ENCODE measurements around the gene MEGF8. TPM values are rescaled to one million over a fixed set of nuclear protein-coding genes. Genes with fewer than 3 reads are reported as not detected.

The MEGF8 gene
- total RNA-seq (10 to 100 TPM in 2 of 6 donors, 1 to 10 TPM in 4; 7.3 to 15.9 (median 9.0) TPM), polyA plus RNA-seq (10 to 100 TPM in 1 of 2 donors, 1 to 10 TPM in 1; 8.8 to 14.4 TPM)

- peak; percentile 94 to 99 (median 98) for DNase-seq
- Histone ChIP-seq H3K27me3 (peaks cover 0 to 2% (median 0%) of the 10 kb centered on the region in 4 donors), H3K9me3 (no peaks in the 10 kb centered on the region), H3K4me1 (peaks cover 0 to 6% (median 3%) of the 10 kb centered on the region in 3 donors), H3K4me3 (peak within 1 kb of the TSS; percentile 84 to 95 (median 92)), H3K27ac (peak within 1 kb of the TSS; percentile 34 to 72 (median 52)), H3K36me3 (no peaks in the 10 kb centered on the region)
- TF ChIP-seq CTCF (IDR thresholded peaks at IDR 0.05), result peak; percentile 65 to 75 (median 72)
- peak; percentile 97 for FAIRE-seq
- 0 to 1% methylated on average over 45 of the region's 45 CpGs for WGBS, 2 donors
- ATAC-seq, result peak; percentile 96 to 98 (median 97)
- intact Hi-C loops (cut with DNase I), result no loop called here
These were observed at the start of gene MEGF8 for GRCh38 chr19:42325308-42325895. Gene MEGF8 (plus strand): TSS chr19:42325635. CDS start chr19:42326244, 609 bp downstream.

GRCh38 chr19:42276284-42276683 is 49.2 kb upstream of the MEGF8 start:
- no peak overlapping the region for H3K4me3 ChIP-seq
- H3K9me3 ChIP-seq, result no peaks in the 10 kb centered on the region
- H3K4me1 ChIP-seq, result peaks cover 18 to 40% (median 20%) of the 10 kb centered on the region in 3 donors
- TF ChIP-seq CTCF (IDR thresholded peaks at IDR 0.05), result no peak
- peak in 1 of 6 donors; percentile 38 for DNase-seq
- WGBS, 2 donors, result 71 to 79% methylated on average over 3 of the region's 3 CpGs
- ATAC-seq, result no peak
- H3K27ac ChIP-seq, result no peak overlapping the region
- no peak for FAIRE-seq
- peaks cover 0 to 29% (median 15%) of the 10 kb centered on the region in 3 donors for H3K36me3 ChIP-seq
- H3K27me3 ChIP-seq, result no peaks in the 10 kb centered on the region
- intact Hi-C loops (cut with DNase I), result no loop called here

- ATAC-seq (no peak), FAIRE-seq (no peak), DNase-seq (no peak)
- Histone ChIP-seq H3K4me3 (no peak overlapping the region), H3K9me3 (no peaks in the 10 kb centered on the region), H3K27ac (no peak overlapping the region), H3K4me1 (peaks cover 16 to 43% (median 26%) of the 10 kb centered on the region in 3 donors), H3K27me3 (no peaks in the 10 kb centered on the region), H3K36me3 (peaks cover 0 to 29% (median 15%) of the 10 kb centered on the region in 3 donors)
- 86 to 87% methylated on average over 4 of the region's 4 CpGs for WGBS, 2 donors
- TF ChIP-seq CTCF (IDR thresholded peaks at IDR 0.05), result no peak
- intact Hi-C loops (cut with DNase I), result no loop called here
These were observed 48.6 kb upstream of the MEGF8 start for GRCh38 chr19:42276821-42277220.

- no peak for TF ChIP-seq CTCF (IDR thresholded peaks at IDR 0.05)
- Histone ChIP-seq H3K4me3 (no peak overlapping the region), H3K36me3 (peaks cover 0 to 21% (median 15%) of the 10 kb centered on the region in 3 donors), H3K4me1 (peaks cover 16 to 54% (median 28%) of the 10 kb centered on the region in 3 donors), H3K9me3 (no peaks in the 10 kb centered on the region), H3K27me3 (no peaks in the 10 kb centered on the region), H3K27ac (peak overlapping the region in 3 of 4 donors; percentile 33 to 90 (median 55))
- 52 to 54% methylated on average over 10 of the region's 10 CpGs for WGBS, 2 donors
- FAIRE-seq (no peak), ATAC-seq (no peak), DNase-seq (peak in 4 of 6 donors; percentile 17 to 74 (median 52))
- intact Hi-C loops (cut with DNase I), result no loop called here
These were observed 47.5 kb upstream of the MEGF8 start for GRCh38 chr19:42277821-42278451.
